ENCODE data around the gene ABCA1. TPM values are rescaled to one million over a fixed set of nuclear protein-coding genes. Genes with fewer than 3 reads are reported as not detected.

Gene ABCA1
- total RNA-seq, 1 donor from 2014 or later: 21.9 TPM

DNA sequence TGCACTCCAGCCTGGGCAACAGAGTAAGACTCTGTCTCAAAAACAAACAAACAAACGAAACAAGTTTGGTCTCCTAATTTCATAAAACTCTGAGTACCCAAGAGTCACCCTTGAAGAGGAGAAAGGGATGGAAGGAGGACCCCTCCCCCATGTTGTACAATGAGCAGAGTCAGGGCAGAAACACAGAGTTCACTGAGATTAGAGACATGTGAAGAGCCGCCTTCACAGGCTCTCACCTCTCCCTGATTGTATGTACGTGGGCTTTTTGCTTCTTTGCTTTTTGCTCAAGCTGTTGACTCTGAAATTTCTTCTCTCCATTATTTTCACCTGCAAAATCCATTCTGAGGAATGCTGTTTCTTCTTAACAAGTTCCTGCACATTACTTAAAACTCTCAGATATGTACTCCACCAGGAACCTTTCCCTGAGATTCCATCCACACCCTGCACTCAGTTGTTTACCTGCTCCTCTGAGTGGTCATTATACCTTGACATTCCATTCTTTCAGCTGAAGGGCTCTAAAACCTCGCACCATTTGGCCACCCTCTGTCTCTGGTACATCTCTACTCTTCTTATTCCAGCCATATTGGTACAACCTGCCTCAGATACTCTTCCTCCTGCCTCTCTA is 44.4 kb upstream of the ABCA1 start:
- DNase-seq (ENCODE audit: low read depth): no peak
- Histone ChIP-seq H3K27me3 (ENCODE audit: control insufficient read depth, insufficient read depth, low read length) (no peaks in the 10 kb centered on the region), H3K4me3 (ENCODE audit: low read depth, low read length) (no peak overlapping the region), H3K36me3 (ENCODE audit: control insufficient read depth, insufficient read depth, low read length) (no peaks in the 10 kb centered on the region)
- no peak for TF ChIP-seq CTCF (IDR thresholded peaks at IDR 0.05; ENCODE audit: insufficient read depth, low read length, poor library complexity, severe bottlenecking)

GRCh38 chr9:104971511-104971910 is 43.6 kb upstream of the ABCA1 start:
- Histone ChIP-seq H3K27me3 (ENCODE audit: control insufficient read depth, insufficient read depth, low read length) (no peaks in the 10 kb centered on the region), H3K36me3 (ENCODE audit: control insufficient read depth, insufficient read depth, low read length) (no peaks in the 10 kb centered on the region), H3K4me3 (ENCODE audit: low read depth, low read length) (no peak overlapping the region)
- no peak for TF ChIP-seq CTCF (IDR thresholded peaks at IDR 0.05; ENCODE audit: insufficient read depth, low read length, poor library complexity, severe bottlenecking)
- no peak for DNase-seq (ENCODE audit: low read depth)

- no peak overlapping the region for H3K4me3 ChIP-seq (ENCODE audit: low read depth, low read length)
- no peaks in the 10 kb centered on the region for H3K27me3 ChIP-seq (ENCODE audit: control insufficient read depth, insufficient read depth, low read length)
- DNase-seq (ENCODE audit: low read depth): no peak
- no peaks in the 10 kb centered on the region for H3K36me3 ChIP-seq (ENCODE audit: control insufficient read depth, insufficient read depth, low read length)
- no peak for TF ChIP-seq CTCF (IDR thresholded peaks at IDR 0.05; ENCODE audit: insufficient read depth, low read length, poor library complexity, severe bottlenecking)
Measured at GRCh38 chr9:104970271-104970987, 42.5 kb upstream of the ABCA1 start.

- Histone ChIP-seq H3K27me3 (ENCODE audit: control insufficient read depth, insufficient read depth, low read length) (no peaks in the 10 kb centered on the region), H3K4me3 (ENCODE audit: low read depth, low read length) (no peak overlapping the region), H3K36me3 (ENCODE audit: control insufficient read depth, insufficient read depth, low read length) (no peaks in the 10 kb centered on the region)
- no peak for TF ChIP-seq CTCF (IDR thresholded peaks at IDR 0.05; ENCODE audit: insufficient read depth, low read length, poor library complexity, severe bottlenecking)
- DNase-seq (ENCODE audit: low read depth): no peak
Measured at GRCh38 chr9:104969116-104969515, 41.2 kb upstream of the ABCA1 start.

- no peaks in the 10 kb centered on the region for H3K36me3 ChIP-seq (ENCODE audit: control insufficient read depth, insufficient read depth, low read length)
- peak overlapping the region; percentile 66 for H3K4me3 ChIP-seq (ENCODE audit: low read depth, low read length)
- DNase-seq (ENCODE audit: low read depth): peak; percentile 42
- TF ChIP-seq CTCF (IDR thresholded peaks at IDR 0.05; ENCODE audit: insufficient read depth, low read length, poor library complexity, severe bottlenecking): no peak
- H3K27me3 ChIP-seq (ENCODE audit: control insufficient read depth, insufficient read depth, low read length): no peaks in the 10 kb centered on the region
Measured at GRCh38 chr9:104968025-104968982, 40.3 kb upstream of the ABCA1 start.

Data from kidney epithelial cell (primary cell).